ENCODE data around the gene CEP250.
"Not testable (repeated sequence)": the region's sequence is repeated elsewhere in the genome, so short reads cannot be mapped to it uniquely, and the experiment has no call there.

CEP250 gene

GRCh38 chr20:35449855-35450254 lies 5.5 kb upstream of the CEP250 start:
- DNase-seq (ENCODE audit: insufficient read length, low spot score); FAIRE-seq: not testable (repeated sequence)

GRCh38 chr20:35451295-35451694 lies 4.1 kb upstream of the CEP250 start:
- DNase-seq (ENCODE audit: insufficient read length, low spot score): no peak
- FAIRE-seq: no peak

DNA sequence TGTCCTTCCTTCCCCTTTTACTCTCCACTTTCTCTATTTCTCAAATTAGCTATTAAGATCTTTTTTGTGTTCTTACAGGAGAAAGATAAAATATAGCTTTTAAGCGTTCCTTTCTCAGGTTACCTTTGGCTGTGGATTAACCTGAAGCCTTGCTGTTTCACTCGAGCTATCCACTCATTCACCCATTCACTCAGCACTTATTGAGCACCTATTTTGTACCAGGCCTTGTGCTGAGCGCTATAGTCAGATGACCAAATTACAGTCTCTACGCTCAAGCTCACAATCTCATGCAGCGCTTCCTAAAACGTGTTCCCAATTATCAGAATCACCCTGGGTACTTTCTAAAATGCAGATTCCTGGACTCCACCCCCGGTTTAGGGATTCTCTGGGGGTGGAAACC lies 1.8 kb upstream of the CEP250 start:
- DNase-seq (ENCODE audit: insufficient read length, low spot score): no peak

GRCh38 chr20:35456700-35457099 lies 1.3 kb downstream of the CEP250 start:
- FAIRE-seq; DNase-seq (ENCODE audit: insufficient read length, low spot score): not testable (repeated sequence)

More for the DNA sequence above, 1.8 kb upstream of the CEP250 start:
- FAIRE-seq: no peak

GRCh38 chr20:35457539-35457938 lies 2.1 kb downstream of the CEP250 start:
- DNase-seq (ENCODE audit: insufficient read length, low spot score); FAIRE-seq: not testable (repeated sequence)

GRCh38 chr20:35458388-35458787 lies 3.0 kb downstream of the CEP250 start:
- no peak for DNase-seq (ENCODE audit: insufficient read length, low spot score)
- no peak for FAIRE-seq

DNA sequence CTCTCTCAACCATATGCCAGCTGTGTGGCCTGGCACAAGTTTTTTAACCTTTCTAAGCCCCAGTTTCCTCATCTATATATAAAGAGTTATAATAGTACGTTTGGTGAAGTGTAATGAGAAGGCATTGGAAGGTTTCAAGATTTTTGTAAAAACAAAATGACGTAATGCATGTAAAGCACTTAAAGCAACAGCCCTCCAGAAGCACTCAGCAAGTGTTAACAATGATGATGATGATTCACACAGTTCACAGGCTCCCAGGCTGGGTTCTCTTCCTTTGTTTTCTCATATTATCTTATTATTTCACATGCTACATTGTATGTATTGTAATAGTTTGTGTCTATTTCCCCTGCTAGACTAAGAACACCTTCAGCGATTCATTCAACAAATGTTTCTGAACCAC lies 6.2 kb downstream of the CEP250 start:
- no peak for FAIRE-seq

DNA sequence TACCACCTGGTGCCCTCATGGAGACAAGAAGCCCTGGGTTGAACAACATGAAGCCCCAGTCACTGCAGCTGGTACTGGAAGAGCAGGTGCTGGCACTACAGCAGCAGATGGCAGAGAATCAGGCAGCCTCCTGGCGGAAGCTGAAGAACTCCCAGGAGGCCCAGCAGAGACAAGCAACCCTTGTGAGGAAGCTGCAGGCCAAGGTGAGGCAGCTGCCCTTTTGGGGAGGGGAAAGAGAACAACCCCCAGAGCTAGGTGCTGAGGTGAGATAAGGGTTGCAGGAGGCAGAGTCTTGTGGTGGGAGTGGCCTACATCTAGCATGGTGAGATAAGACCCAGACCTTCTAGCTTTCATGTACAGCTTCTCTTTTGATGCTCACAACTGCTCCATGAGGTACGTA lies 7.0 kb downstream of the CEP250 start:
- DNase-seq (ENCODE audit: insufficient read length, low spot score) (no peak), FAIRE-seq (no peak)

More for the DNA sequence above, 6.2 kb downstream of the CEP250 start:
- no peak for DNase-seq (ENCODE audit: insufficient read length, low spot score)

GRCh38 chr20:35463455-35464300 lies 8.3 kb downstream of the CEP250 start:
- DNase-seq (ENCODE audit: insufficient read length, low spot score): peak; percentile 74
- FAIRE-seq: peak; percentile 26

DNA sequence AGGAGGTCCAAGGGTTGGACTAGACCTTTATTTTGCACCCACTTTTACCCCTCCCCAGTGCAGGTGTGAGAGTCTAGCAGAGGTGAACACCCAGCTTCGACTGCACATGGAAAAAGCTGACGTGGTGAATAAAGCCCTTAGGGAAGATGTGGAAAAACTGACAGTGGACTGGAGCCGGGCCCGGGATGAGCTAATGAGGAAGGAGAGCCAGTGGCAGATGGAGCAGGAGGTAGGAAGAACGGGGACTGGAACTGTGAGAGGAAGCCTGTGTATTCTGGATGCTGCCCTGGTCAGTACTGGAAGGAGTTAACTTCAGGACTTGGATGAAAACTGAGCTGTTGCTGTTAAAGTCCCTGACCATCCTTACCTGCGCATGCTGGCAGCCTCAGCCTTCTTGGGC lies 10.6 kb downstream of the CEP250 start:
- FAIRE-seq (no peak), DNase-seq (ENCODE audit: insufficient read length, low spot score) (no peak)

DNA sequence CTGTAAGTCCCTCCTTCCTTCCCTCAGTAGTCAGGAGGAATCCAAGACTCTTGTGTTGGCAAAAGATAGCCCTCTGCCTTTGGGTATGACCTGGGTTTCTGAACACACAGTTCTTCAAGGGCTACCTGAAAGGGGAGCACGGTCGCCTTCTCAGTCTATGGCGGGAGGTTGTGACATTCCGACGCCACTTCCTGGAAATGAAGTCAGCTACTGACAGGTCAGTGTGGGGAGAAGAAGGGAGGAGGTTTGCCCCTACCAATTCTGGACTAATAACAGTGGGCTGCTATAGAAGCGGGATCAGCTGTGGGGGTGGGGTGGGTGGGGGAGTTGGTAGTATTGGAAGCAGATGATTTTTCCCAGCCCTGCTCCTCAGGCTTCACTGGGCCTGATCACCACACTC lies 11.5 kb downstream of the CEP250 start:
- no peak for DNase-seq (ENCODE audit: insufficient read length, low spot score)
- FAIRE-seq: no peak

- peak; percentile 62 for FAIRE-seq
- DNase-seq (ENCODE audit: insufficient read length, low spot score): peak; percentile 89
Measured at GRCh38 chr20:35467339-35468224, 12.2 kb downstream of the CEP250 start.

- DNase-seq (ENCODE audit: insufficient read length, low spot score): no peak
- FAIRE-seq: no peak
Measured at GRCh38 chr20:35468671-35469334, 13.4 kb downstream of the CEP250 start.

DNA sequence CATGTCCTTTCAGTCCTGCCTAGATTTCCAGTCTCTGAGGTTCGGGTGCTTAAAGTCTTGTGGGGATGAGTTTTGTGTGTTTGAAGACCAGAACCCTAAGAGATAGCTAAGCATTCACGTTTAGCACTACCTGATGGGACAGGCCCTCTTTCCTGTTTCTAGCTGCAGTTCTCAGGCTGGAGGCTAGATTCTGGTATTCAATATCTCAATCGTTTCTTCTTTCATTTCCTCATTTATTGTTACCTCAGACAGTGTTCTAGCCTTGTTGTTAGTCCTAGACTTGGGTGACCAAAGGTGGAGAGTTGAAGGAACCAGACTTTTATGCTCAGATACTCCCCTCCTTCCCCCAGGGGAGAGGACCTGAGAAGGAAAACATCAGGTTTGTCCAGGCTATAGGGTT lies 16.8 kb downstream of the CEP250 start:
- no peak for DNase-seq (ENCODE audit: insufficient read length, low spot score)
- no peak for FAIRE-seq

DNA sequence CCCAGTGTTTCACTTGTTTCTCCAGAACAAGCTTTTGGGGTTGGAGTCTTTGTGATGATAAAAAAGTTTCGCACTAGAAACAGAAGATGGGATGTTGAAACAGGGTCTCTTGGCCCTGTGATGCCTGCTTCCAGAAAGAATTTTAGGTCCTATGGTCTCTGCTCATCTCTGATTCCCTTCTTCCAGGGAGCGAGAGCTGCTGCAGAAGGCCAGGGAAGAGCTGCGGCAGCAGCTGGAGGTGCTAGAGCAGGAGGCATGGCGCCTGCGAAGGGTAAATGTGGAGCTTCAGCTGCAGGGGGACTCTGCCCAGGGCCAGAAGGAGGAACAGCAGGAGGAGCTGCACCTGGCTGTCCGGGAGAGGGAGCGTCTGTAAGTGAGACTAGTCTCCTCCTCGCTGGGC lies 18.3 kb downstream of the CEP250 start:
- DNase-seq (ENCODE audit: insufficient read length, low spot score): no peak
- no peak for FAIRE-seq

DNA sequence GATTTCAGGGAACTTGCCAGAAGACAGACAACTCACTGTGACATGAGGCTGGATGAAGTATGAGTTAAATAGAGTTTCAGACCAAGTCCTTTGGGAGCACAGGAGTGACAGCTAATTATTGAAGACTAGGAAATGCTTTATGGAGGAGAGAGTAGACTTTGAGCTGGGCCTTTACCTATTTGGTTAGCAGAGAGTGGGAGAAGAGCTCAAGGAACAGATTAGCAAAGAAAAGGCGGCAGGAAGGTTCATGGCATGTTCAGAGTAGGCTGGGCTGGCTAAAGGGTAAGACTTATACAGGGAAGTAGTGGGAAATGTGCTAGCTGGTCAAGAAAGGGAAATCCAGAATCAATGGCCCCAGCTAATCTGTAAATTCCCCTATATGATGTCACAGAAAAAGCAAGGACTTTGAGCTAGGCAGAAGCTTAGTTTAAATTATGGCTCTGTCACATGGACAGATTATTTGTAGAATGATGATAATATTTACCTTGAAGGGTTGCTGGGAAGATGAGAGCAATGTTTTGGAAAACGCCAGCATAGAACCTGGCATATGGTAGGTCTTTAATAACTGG lies 19.0 kb downstream of the CEP250 start:
- FAIRE-seq: no peak
- DNase-seq (ENCODE audit: insufficient read length, low spot score): no peak

GRCh38 chr20:35476288-35476687 lies 20.9 kb downstream of the CEP250 start:
- FAIRE-seq (no peak), DNase-seq (ENCODE audit: insufficient read length, low spot score) (no peak)

GRCh38 chr20:35478804-35479472 lies 23.5 kb downstream of the CEP250 start:
- FAIRE-seq (no peak), DNase-seq (ENCODE audit: insufficient read length, low spot score) (no peak)

GRCh38 chr20:35479798-35480197 lies 24.4 kb downstream of the CEP250 start:
- no peak for FAIRE-seq
- DNase-seq (ENCODE audit: insufficient read length, low spot score): no peak

- no peak for FAIRE-seq
- no peak for DNase-seq (ENCODE audit: insufficient read length, low spot score)
Measured at GRCh38 chr20:35487479-35487878, 32.1 kb downstream of the CEP250 start.
